ENCODE data around the gene KREMEN1.
"Not testable (repeated sequence)": the region's sequence is repeated elsewhere in the genome, so short reads cannot be mapped to it uniquely, and the experiment has no call there.

KREMEN1 gene

DNA sequence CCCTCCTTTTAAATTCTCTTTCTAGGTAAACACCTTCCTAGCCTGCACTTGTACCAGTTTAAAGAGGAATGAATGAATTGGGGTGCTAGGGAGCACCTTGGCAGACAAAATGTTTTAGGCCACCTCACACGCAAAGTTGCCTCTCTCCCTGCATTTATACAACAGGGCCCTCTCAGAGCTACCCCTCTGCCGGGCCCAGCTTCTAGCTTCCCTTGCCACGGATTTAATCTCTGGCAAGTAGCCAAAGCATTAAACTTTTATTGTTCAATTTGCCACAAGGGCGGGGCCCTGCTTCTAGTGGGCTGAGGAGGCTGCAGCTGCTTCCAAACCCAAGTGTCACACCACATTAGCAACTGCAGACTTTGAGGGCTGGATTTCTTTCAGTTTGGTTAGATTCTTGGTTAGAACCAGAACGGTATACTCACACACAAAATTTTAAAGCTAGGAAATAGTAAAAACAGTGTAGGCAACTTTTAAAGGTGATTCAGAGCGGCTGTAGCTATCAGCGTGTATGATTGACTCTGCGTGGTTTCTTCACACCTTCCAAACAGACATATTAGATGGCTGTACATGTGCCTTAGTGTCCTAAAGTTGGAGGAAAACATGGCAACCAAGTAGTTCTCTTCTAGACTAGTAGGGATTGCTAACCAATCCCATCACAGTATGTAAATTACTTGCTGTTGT is 6.5 kb downstream of the KREMEN1 start:
- DNase-seq, result no peak

- DNase-seq, result no peak
These were observed 7.5 kb downstream of the KREMEN1 start for GRCh38 chr22:29080106-29080975.

DNA sequence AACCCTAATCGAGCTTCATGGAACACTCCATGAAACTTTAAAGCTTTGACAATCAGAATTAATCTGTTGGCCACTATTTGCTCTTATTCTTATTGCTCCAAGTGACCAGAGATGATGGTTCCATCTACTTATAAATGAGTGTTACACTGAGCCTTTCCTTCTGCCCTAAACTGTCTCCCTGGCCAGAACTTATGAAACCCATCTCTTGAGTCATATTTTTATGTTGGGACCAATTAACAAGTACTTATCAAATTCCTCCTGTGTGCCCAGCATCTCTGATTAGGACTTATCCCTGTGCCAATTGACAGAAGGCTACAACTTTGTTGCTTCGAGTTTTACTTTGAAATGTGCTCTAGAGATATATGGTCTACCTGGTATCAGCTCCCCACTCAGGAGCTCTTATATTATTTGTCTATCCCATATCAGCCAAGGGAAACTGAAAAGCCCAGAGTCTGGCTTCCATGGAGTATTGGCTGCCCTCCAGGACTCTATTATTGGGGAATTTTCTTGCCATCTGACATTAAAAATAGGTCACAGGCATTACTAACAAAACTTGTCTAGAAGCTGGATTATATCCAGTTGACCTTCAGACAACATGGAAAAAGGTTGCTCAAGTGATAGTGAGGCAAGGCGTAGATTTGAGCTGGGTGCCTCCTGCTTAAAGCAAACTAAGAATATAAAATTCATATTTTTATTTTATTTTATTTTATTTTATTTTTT is 8.8 kb downstream of the KREMEN1 start:
- DNase-seq, result no peak

DNA sequence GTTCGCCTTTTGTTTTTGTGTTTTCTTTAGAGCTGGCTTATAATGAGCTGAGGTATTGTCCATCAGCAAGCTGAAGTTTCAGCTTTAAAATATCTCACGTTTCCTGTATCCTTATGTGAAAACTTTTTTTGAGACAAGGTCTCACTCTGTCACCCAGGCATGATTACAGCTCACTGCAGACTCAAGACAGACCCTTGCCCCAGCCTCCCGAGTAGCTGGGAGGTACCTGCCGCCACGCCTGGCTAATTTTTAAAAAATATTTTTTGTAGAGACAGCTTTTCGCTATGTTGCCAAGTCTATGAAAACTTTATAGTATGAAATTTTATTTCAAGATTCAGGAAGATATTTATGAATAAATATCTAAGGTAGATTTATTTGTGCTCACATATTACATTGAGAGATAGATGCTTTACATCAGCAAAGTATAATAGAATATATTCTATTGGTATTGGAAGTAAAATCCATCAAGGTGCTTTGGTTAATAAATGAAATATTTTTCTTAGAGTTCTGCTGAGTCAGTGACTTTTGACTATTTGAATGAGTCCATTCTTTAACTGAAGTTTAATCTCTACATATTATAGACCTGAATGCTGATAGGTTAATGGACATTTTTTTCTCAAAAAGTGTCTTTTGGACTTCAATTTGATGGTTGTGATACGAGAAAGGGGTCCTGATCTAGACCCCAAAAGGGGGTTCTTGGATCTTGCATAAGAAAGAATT is 10.2 kb downstream of the KREMEN1 start:
- DNase-seq, result no peak

GRCh38 chr22:29083576-29083932 is 10.7 kb downstream of the KREMEN1 start:
- not testable (repeated sequence) for DNase-seq

DNA sequence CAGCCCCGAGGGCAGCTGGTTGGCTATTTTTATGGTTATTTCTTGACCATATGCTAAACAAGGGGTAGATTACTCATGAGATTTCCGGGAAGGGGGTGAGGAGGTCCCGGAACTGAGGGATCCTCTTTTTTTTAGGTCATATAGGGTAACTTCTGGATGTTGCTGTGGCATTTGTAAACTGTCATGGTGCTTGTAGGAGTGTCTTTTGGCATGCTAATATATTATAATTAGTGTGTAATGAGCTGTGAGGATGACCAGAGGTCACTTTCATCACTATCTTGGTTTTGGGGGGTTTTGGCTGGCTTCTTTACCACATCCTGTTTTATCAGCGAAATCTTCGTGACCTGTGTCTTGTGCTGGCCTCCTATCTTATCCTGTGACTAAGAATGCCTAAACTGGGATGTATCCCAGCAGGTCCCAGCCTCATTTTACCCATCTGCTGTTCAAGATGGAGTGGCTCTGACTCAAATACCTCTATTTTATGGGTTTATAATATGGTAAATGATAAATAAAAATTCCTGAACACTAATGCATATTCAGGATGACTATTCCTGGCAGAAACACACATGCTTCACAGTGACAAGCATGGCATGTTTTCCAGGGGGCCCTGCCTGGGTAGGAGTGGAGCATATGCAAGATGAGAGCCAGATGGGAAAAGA is 11.2 kb downstream of the KREMEN1 start:
- no peak for DNase-seq

GRCh38 chr22:29087012-29087411 is 14.2 kb downstream of the KREMEN1 start:
- no peak for DNase-seq

GRCh38 chr22:29088809-29089208 is 16.0 kb downstream of the KREMEN1 start:
- DNase-seq, result no peak

DNA sequence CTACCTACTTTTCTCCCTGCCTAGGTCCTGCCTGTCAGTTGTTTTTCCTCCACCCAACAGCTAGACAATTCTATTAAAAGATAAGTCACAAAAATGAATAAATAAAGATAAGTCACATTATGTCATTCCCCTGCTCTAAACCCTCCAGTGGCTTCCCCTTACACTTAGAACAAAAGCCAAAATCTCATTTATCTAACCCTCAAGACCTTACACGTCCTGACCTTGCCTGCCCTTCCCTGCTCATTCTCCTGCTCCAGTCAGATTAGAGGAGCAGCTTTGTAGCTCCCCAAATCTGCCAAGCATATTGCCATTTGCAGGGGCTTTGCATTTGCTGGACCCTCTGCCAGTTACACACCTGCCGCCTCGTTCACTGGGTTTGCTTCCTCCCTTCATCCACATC is 16.7 kb downstream of the KREMEN1 start:
- DNase-seq, result no peak

DNA sequence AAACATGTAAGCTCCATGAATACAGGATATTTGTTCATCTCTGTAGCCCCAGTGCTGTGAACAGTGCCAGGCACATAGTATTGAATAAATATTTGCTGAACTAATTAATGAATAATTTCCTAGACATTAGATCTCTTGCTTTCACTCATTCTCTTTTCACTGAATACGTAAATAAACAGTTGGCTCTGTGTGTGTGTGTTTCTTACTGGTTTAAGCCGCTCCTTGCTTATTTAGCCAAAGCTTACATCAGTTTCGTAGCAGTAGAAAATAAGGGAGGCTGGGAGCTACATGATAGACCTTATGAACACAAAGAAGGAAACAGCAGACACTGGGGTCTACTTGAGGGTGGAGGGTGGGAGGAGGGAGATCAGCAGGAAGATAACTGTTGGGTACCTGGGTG is 17.2 kb downstream of the KREMEN1 start:
- no peak for DNase-seq

DNA sequence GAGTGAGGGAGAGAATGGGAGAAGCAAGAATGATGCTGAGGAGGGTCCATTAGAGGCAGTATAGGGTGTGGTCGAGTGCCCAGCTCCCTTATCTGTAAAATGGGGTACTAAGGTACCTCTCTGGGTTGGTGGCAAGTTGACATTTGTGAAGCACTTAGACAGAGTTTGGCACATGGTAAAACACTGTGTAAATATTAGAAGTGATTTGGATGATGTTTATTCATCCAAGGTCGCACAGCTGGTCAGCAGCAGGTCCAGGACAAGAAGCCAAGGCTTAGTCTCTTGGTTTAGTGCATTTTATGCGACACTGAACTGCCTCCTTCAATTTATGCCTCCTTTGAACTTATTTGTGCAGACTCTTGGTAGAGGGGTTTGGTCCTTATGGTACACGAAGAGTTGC is 19.4 kb downstream of the KREMEN1 start:
- no peak for DNase-seq

- DNase-seq, result no peak
These were observed 20.2 kb downstream of the KREMEN1 start for GRCh38 chr22:29093030-29093429.

DNA sequence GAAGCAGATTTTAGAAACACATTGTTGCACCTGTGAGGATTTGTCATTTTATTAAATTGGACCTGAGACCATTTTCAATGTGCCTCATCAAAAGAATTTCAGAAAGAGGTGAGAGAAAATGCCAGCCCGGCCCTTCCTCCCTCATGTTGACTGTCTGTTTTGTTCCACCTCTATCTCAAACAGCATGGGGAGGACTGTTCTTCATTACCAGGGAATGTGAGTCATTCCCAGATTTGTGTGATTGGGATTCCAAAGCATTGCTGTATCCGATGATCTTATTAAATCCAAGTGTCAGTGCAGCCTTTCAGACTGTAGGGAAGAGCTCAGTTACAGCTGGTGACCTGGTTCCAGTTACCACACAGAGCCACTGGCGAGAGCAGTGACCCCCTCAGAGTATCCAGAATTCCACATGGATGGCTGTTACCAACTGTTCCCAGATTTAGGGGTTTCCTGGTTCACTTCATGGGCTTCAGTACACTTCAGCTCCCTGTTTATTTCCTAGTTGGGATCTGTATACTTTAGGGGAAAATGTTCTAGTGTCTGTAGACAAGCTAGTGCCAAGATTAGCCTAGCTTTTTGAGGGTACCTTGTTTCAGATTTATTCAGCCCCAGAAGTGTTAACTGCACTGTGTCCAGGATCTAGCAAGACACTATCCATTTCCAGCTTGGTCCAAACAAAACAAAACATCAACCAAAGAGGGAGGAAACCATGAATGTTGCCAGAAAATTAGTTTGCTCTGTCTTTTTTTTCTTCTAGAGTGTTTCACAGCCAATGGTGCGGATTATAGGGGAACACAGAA is 20.9 kb downstream of the KREMEN1 start:
- no peak for DNase-seq

- DNase-seq, result no peak
These were observed 22.6 kb downstream of the KREMEN1 start for GRCh38 chr22:29095459-29095858.

DNA sequence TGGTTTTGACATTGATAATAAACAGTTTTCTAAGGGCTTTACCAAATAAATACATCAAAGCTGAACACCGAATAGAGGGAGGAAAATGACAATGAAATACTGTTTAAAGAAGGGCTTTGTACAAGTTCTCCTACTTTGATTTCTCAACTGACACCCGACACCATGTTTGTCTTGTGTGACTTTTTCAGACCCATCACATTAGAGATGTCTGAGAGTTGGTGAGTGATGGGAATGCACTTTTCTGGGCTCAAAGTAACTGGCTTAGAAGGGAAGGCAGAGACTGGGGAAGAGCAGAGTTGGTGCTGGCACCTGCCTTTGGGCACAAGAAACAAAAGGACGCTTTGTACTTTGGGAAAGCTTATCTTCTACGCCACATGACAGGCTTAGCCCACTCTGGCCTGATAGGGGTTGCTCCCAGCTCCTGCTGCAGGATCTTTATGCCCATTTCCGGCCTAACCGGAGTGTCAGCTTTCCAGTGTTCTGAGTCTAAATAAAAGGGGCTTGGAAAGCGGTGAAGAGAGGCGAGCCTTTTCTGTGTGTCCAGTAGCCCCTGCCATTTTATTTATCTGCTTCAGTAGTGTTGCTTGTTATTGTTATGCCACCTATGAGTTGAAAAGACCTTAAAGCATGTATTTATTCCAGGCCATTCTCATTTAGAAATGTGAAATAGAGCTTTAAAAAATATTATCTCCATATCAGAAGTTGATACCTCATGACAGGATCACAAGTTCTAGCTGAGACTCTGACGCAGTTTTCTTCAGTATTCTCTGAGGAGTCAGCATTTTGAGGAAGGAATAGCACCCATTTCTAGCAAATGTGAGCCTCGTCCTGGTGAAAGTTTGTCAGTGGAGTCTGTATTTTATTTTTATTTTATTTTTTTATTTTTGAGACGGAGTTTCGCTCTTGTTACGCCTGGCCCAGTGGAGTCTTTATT is 24.2 kb downstream of the KREMEN1 start:
- DNase-seq, result no peak

DNA sequence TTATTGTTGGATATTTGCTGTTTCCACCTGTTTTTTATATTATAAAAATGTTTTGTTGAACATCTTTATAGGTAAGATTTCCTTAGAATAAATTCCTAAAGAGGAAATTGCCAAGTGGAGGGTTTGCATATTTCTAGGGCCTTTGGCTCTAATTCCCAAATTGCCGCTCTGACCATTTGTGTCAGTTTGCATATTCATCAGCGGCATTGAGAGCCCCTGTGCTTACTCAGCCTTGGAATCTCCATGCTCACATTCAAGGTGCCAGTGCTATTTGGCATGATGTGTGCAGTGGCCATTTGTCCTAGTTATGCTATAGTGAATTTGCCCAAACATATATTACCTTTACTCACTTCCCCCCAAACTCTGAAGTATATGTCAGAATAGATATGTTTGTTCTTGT is 25.5 kb downstream of the KREMEN1 start:
- no peak for DNase-seq

DNA sequence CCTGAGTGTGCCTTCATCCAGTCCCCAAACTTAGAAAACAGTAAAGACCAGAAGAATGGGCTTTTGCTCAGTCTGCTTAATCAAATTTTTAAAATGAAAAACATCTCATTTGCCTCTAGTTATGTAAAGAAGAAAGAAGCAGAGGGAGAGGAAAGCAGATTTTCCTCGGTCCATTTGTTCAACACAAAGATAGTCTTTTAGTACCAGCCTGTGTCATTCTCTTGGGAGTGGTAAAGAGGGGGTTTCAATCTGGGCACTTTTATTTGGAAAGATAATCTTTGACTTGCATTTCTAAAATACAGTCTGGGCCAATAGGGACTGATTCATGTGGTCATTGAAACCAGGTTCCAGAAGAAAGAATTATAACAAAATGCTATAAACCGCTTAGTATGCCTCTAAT is 29.5 kb downstream of the KREMEN1 start:
- DNase-seq, result no peak

DNA sequence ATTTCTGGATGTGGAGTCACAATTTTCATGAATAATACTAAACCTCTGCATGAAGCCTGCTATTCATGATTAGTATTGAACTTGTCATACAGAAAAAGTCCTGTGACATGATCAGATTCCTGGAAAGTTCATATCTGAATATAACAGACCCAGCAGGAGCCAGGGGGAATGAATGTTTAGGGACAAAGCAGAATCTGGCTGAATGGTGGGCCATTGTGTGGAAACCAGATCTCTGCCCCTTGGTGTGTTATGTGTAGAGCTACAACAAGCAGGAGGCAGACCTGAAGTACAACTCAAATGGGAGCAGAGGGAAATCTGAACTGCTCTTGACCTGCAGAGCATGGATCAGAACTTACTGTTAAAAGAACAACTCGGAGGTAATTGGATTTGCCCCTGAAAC is 30.3 kb downstream of the KREMEN1 start:
- DNase-seq, result no peak

GRCh38 chr22:29105468-29105867 is 32.6 kb downstream of the KREMEN1 start:
- DNase-seq, result no peak

DNA sequence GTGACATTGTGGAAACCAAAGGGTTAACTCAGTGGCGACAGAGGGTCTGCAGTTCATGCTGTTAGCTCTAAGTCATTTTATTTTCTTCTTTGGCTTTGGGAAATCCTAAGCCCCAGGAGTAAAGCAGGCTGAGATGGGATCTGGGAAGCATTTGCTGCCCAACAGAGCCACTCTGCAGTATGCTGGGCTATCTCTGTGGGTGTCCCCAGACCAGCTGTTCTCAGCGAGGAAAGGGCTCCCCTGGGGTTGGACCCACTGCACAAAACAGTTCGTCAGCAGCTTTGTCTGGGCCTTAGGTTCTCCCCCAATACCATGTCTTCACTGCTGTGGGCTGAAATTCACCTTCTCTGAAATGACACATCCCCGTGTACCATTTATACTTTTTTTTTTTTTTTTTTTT is 34.0 kb downstream of the KREMEN1 start:
- no peak for DNase-seq

GRCh38 chr22:29108137-29108536 is 35.3 kb downstream of the KREMEN1 start:
- DNase-seq, result no peak

Data from activated CD4-positive, alpha-beta T cell treated with anti-CD3 and anti-CD28 coated beads, Interleukin-2, amount 50 U/mL, for 16 hours (primary cell).